ENCODE data around the gene TENM3.

Gene TENM3

DNA sequence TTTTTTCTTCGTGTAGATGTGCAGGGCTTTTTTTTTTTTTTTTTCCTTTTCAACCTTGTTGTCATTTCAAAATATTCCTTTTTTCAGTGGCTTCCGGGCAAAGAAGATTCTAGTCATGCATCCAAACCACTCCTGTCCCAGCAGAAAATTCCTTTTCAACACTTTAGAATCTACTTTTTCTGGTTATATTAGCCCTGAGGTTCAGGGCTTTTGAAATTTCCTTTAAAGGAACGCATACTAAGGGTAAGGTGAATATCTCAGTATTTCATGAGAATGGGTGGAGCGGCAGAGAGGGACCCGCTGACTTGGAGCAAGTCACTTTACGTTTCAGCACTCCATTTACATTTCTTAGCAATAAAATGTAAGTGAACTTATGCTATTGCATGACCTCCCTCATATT, 15.6 kb upstream of the TENM3 start:
- no peak overlapping the region for H2AFZ ChIP-seq (ENCODE audit: low read length)
- TF ChIP-seq EZH2phosphoT487 (IDR thresholded peaks at IDR 0.05; ENCODE audit: low read length) (no peak), EZH2 (optimal IDR thresholded peaks at IDR 0.05; ENCODE audit: low read depth, low read length) (no peak)
- TF ChIP-seq, protein P1, sequence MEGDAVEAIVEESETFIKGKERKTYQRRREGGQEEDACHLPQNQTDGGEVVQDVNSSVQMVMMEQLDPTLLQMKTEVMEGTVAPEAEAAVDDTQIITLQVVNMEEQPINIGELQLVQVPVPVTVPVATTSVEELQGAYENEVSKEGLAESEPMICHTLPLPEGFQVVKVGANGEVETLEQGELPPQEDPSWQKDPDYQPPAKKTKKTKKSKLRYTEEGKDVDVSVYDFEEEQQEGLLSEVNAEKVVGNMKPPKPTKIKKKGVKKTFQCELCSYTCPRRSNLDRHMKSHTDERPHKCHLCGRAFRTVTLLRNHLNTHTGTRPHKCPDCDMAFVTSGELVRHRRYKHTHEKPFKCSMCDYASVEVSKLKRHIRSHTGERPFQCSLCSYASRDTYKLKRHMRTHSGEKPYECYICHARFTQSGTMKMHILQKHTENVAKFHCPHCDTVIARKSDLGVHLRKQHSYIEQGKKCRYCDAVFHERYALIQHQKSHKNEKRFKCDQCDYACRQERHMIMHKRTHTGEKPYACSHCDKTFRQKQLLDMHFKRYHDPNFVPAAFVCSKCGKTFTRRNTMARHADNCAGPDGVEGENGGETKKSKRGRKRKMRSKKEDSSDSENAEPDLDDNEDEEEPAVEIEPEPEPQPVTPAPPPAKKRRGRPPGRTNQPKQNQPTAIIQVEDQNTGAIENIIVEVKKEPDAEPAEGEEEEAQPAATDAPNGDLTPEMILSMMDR (IDR thresholded peaks at IDR 0.05; ENCODE audit: low read length) = no peak
- H3F3A ChIP-seq (ENCODE audit: insufficient read depth, low read length) = no peaks in the 10 kb centered on the region
- no peaks in the 10 kb centered on the region for H4K20me1 ChIP-seq (ENCODE audit: insufficient read depth, low read length)
- no peaks in the 10 kb centered on the region for H3K27me3 ChIP-seq (replicated peaks; ENCODE audit: insufficient read depth, low read length)
- no peak overlapping the region for H3K9ac ChIP-seq (ENCODE audit: low read length)
- no peaks in the 10 kb centered on the region for H3K79me2 ChIP-seq (ENCODE audit: low read length)
- H3K4me1 ChIP-seq (ENCODE audit: low read length) = no peaks in the 10 kb centered on the region
- H3K9me2 ChIP-seq (replicated peaks; ENCODE audit: insufficient read depth, low read length) = no peaks in the 10 kb centered on the region
- H3K27ac ChIP-seq (ENCODE audit: low read length) = no peak overlapping the region
- no peaks in the 10 kb centered on the region for H3K9me3 ChIP-seq (replicated peaks; ENCODE audit: insufficient read depth, low read length)
- no peak overlapping the region for H3K4me3 ChIP-seq (ENCODE audit: low read length)
- H3K4me2 ChIP-seq (ENCODE audit: low read depth, low read length) = no peak overlapping the region
- no peaks in the 10 kb centered on the region for H3K36me3 ChIP-seq (replicated peaks; ENCODE audit: insufficient read depth, low read length)
- no peak for DNase-seq

- DNase-seq = no peak
- no peak overlapping the region for H2AFZ ChIP-seq (ENCODE audit: low read length)
- H3K9ac ChIP-seq (ENCODE audit: low read length) = no peak overlapping the region
- H3K9me3 ChIP-seq (replicated peaks; ENCODE audit: insufficient read depth, low read length) = no peaks in the 10 kb centered on the region
- no peaks in the 10 kb centered on the region for H4K20me1 ChIP-seq (ENCODE audit: insufficient read depth, low read length)
- H3K79me2 ChIP-seq (ENCODE audit: low read length) = no peaks in the 10 kb centered on the region
- no peaks in the 10 kb centered on the region for H3K4me1 ChIP-seq (ENCODE audit: low read length)
- H3K4me2 ChIP-seq (ENCODE audit: low read depth, low read length) = no peak overlapping the region
- H3F3A ChIP-seq (ENCODE audit: insufficient read depth, low read length) = no peaks in the 10 kb centered on the region
- no peak overlapping the region for H3K27ac ChIP-seq (ENCODE audit: low read length)
- H3K4me3 ChIP-seq (ENCODE audit: low read length) = no peak overlapping the region
- no peaks in the 10 kb centered on the region for H3K36me3 ChIP-seq (replicated peaks; ENCODE audit: insufficient read depth, low read length)
- TF ChIP-seq EZH2phosphoT487 (IDR thresholded peaks at IDR 0.05; ENCODE audit: low read length) (no peak), EZH2 (optimal IDR thresholded peaks at IDR 0.05; ENCODE audit: low read depth, low read length) (no peak)
- TF ChIP-seq, protein P1 (IDR thresholded peaks at IDR 0.05; ENCODE audit: low read length) = no peak
- H3K9me2 ChIP-seq (replicated peaks; ENCODE audit: insufficient read depth, low read length) = no peaks in the 10 kb centered on the region
- H3K27me3 ChIP-seq (replicated peaks; ENCODE audit: insufficient read depth, low read length) = no peaks in the 10 kb centered on the region
Measured at GRCh38 chr4:182228991-182229577, 14.1 kb upstream of the TENM3 start.

DNA sequence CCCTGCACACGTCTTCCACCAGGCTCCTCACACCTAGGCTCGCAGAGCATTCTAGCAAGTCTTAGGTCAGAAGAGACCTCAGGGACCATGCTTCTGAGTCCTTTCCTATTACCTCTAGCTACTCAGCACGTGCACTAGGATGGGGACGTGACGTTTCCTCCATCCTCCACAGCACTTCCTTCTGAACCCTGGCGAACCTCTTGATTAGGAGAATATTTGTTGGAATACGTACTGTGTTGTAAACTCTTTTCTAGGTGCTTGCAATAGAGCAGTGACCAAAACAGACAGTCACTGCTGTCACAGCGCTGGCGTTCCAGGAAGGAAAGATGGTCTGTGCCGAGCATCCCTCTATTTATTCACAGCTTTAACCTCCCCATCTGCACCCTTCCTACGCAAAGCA, 12.9 kb upstream of the TENM3 start:
- Histone ChIP-seq H3K27ac (ENCODE audit: low read length) (no peak overlapping the region), H3K4me1 (ENCODE audit: low read length) (no peaks in the 10 kb centered on the region), H3K9me2 (replicated peaks; ENCODE audit: insufficient read depth, low read length) (no peaks in the 10 kb centered on the region), H3K9ac (ENCODE audit: low read length) (no peak overlapping the region), H3K4me2 (ENCODE audit: low read depth, low read length) (no peak overlapping the region), H3K9me3 (replicated peaks; ENCODE audit: insufficient read depth, low read length) (no peaks in the 10 kb centered on the region), H3K27me3 (replicated peaks; ENCODE audit: insufficient read depth, low read length) (no peaks in the 10 kb centered on the region), H4K20me1 (ENCODE audit: insufficient read depth, low read length) (no peaks in the 10 kb centered on the region), H3K4me3 (ENCODE audit: low read length) (no peak overlapping the region), H3F3A (ENCODE audit: insufficient read depth, low read length) (no peaks in the 10 kb centered on the region), H3K36me3 (replicated peaks; ENCODE audit: insufficient read depth, low read length) (no peaks in the 10 kb centered on the region), H2AFZ (ENCODE audit: low read length) (no peak overlapping the region), H3K79me2 (ENCODE audit: low read length) (no peaks in the 10 kb centered on the region)
- TF ChIP-seq EZH2phosphoT487 (IDR thresholded peaks at IDR 0.05; ENCODE audit: low read length) (no peak), EZH2 (optimal IDR thresholded peaks at IDR 0.05; ENCODE audit: low read depth, low read length) (no peak)
- TF ChIP-seq, protein P1 (IDR thresholded peaks at IDR 0.05; ENCODE audit: low read length) = no peak
- no peak for DNase-seq

Data from MM.1S (cell line).